SH-SY5Y (cell line): ENCODE results near the gene ALPL.

Experiments
- GATA2 ChIP-seq: IDR thresholded peaks from 2 replicates; pipeline ENCODE4 v1.6.1; 2011; ENCODE audit warnings: mild to moderate bottlenecking, low read depth, low read length
- GATA3 ChIP-seq: IDR thresholded peaks from 2 replicates; pipeline ENCODE4 v1.6.1; 2011; ENCODE audit warnings: low read depth, mild to moderate bottlenecking, low read length, moderate library complexity

DNA sequence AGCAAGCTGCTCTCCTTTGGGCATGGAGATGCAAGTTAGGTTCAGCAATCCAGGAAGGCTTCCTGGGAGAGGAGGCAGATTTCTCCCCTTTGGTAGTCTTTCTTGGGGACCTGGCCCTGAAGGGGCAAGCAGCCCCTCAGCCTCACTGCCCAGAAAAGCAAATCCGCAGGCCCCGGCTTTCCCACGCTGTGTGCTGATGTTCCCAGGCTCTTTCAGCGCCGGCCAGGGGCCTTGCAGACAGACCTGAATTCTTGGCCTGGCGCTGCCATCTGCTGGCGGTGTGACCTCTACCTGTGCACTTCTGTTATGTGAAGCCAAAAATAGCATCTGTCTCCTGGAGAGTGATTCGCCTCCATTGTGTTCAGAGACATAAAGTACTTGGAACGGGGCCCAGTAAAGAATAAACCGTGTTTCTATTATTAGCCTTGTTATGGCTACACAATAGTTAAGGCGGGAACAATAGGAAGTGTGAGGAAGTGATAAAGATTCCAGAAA lies 64.8 kb downstream of the ALPL start:
- TF ChIP-seq GATA3, result no peak
- TF ChIP-seq GATA2, result no peak
